ENCODE measurements around the gene CUL9. TPM values are rescaled to one million over a fixed set of nuclear protein-coding genes. Genes with fewer than 3 reads are reported as not detected.

Gene CUL9
- total RNA-seq, 1 experiment from 2014 or later: 39.6 TPM

DNA sequence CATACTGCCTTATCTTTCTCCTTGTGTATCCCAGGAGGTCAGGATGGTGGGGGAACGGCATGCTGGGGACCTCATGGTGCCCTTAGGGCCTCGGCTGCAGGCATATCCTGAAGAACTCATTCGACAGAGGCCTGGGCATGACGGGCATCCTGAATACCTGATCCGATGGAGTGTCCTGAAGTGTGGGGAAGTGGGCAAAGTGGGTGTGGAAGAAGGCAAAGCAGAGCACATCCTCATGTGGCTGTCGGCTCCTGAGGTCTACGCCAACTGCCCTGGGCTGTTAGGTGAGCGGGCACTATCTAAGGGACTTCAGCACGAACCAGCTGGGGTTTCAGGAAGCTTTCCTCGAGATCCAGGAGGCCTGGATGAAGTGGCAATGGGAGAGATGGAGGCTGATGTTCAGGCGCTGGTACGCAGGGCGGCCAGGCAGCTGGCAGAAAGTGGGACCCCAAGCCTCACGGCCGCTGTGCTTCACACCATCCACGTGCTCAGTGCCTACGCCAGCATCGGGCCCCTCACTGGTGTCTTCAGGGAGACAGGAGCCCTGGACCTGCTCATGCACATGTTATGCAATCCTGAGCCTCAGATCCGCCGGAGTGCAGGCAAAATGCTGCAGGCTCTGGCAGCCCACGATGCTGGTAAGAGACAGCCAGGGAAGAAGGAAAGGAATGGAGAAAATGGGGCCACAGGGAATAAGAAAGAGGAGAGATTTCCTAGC lies 2.4 kb downstream of the CUL9 start:
- Mint-ChIP-seq H3K9me3 (ENCODE audit: unreplicated experiment) (no peaks in the 10 kb centered on the region), H3K27ac (ENCODE audit: low read depth, unreplicated experiment) (peak overlapping the region; percentile 65), H3K36me3 (ENCODE audit: insufficient read depth, unreplicated experiment) (peaks cover 61% of the 10 kb centered on the region), H3K4me3 (ENCODE audit: unreplicated experiment) (peak overlapping the region; percentile 85), H3K27me3 (ENCODE audit: insufficient read depth, unreplicated experiment) (no peaks in the 10 kb centered on the region), H3K4me1 (ENCODE audit: insufficient read depth, unreplicated experiment) (peaks cover 45% of the 10 kb centered on the region)
- DNase-seq (ENCODE audit: unreplicated experiment): no peak
- no TSS peak for BruUV-seq (replicated peaks)
- intact Hi-C loops (cut with micrococcal nuclease): no loop called here
- ChIA-PET POLR2A (interaction anchor here (0.6 to 1.5 kb wide), 3 partner anchors 9 to 445 kb away, joined by 3 to 4 read pairs (median 4); partner anchors contain the start of gene GTPBP2), CTCF (no interaction called here)
- no peak for TF ChIP-seq CTCF (IDR thresholded peaks at IDR 0.05; ENCODE audit: unreplicated experiment)

- no peak for DNase-seq (ENCODE audit: unreplicated experiment)
- peaks cover 45% of the 10 kb centered on the region for H3K4me1 Mint-ChIP-seq (ENCODE audit: insufficient read depth, unreplicated experiment)
- CTCF ChIA-PET: interaction anchor here (0.5 kb wide), 1 partner anchor 108 kb away, joined by 3 read pairs; no protein-coding TSS in a partner anchor
- no TSS peak for BruUV-seq (replicated peaks)
- intact Hi-C loops (cut with micrococcal nuclease): no loop called here
- no peak for TF ChIP-seq CTCF (IDR thresholded peaks at IDR 0.05; ENCODE audit: unreplicated experiment)
- H3K27me3 Mint-ChIP-seq (ENCODE audit: insufficient read depth, unreplicated experiment): no peaks in the 10 kb centered on the region
- peaks cover 56% of the 10 kb centered on the region for H3K36me3 Mint-ChIP-seq (ENCODE audit: insufficient read depth, unreplicated experiment)
- peak overlapping the region; percentile 65 for H3K27ac Mint-ChIP-seq (ENCODE audit: low read depth, unreplicated experiment)
- no peaks in the 10 kb centered on the region for H3K9me3 Mint-ChIP-seq (ENCODE audit: unreplicated experiment)
- POLR2A ChIA-PET: interaction anchor here (1.5 kb wide), 1 partner anchor 10 kb away, joined by 4 read pairs; no protein-coding TSS in a partner anchor
- no peak overlapping the region for H3K4me3 Mint-ChIP-seq (ENCODE audit: unreplicated experiment)
Measured at GRCh38 chr6:43185391-43185985, 3.5 kb downstream of the CUL9 start.

DNA sequence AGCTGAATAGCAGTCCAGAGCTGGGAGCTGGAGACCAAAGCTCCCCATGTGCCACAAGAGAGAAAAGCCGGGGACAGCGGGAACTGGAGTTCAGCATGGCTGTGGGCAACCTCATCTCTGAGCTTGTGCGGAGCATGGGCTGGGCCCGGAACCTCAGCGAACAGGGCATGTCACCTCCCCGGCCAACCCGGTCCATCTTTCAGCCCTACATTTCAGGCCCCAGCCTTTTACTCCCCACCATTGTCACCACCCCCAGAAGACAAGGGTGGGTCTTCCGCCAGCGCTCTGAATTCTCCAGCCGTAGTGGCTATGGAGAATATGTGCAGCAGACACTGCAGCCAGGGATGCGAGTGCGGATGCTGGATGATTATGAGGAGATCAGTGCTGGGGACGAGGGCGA lies 4.0 kb downstream of the CUL9 start:
- no peaks in the 10 kb centered on the region for H3K9me3 Mint-ChIP-seq (ENCODE audit: unreplicated experiment)
- BruUV-seq (replicated peaks): no TSS peak
- DNase-seq (ENCODE audit: unreplicated experiment): no peak
- H3K4me1 Mint-ChIP-seq (ENCODE audit: insufficient read depth, unreplicated experiment): peaks cover 42% of the 10 kb centered on the region
- H3K27ac Mint-ChIP-seq (ENCODE audit: low read depth, unreplicated experiment): no peak overlapping the region
- H3K36me3 Mint-ChIP-seq (ENCODE audit: insufficient read depth, unreplicated experiment): peaks cover 50% of the 10 kb centered on the region
- no peaks in the 10 kb centered on the region for H3K27me3 Mint-ChIP-seq (ENCODE audit: insufficient read depth, unreplicated experiment)
- TF ChIP-seq CTCF (IDR thresholded peaks at IDR 0.05; ENCODE audit: unreplicated experiment): no peak
- ChIA-PET POLR2A (interaction anchor here (1.5 kb wide), 1 partner anchor 11 kb away, joined by 4 read pairs; no protein-coding TSS in a partner anchor), CTCF (no interaction called here)
- H3K4me3 Mint-ChIP-seq (ENCODE audit: unreplicated experiment): no peak overlapping the region
- intact Hi-C loops (cut with micrococcal nuclease): no loop called here

DNA sequence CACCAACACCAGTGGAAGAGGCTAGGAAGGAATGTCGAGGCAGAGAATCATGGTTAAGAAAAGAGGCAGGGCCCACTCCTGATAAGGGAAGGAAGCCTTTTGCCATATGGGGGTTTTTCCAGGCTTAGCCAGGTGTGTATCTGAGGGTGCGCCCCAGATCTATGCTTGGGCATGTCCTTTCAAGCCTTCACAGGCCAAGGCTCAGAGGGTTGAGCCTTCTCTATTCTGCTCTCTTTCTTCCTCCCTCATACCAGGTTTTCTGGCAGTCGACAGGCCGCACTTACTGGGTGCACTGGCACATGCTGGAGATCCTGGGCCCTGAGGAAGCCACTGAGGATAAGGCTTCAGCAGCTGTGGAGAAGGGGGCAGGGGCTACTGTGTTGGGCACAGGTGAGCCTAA lies 4.7 kb downstream of the CUL9 start:
- ChIA-PET CTCF (no interaction called here), POLR2A (no interaction called here)
- no peaks in the 10 kb centered on the region for H3K27me3 Mint-ChIP-seq (ENCODE audit: insufficient read depth, unreplicated experiment)
- peaks cover 36% of the 10 kb centered on the region for H3K4me1 Mint-ChIP-seq (ENCODE audit: insufficient read depth, unreplicated experiment)
- H3K27ac Mint-ChIP-seq (ENCODE audit: low read depth, unreplicated experiment): no peak overlapping the region
- H3K36me3 Mint-ChIP-seq (ENCODE audit: insufficient read depth, unreplicated experiment): peaks cover 46% of the 10 kb centered on the region
- H3K4me3 Mint-ChIP-seq (ENCODE audit: unreplicated experiment): no peak overlapping the region
- no peak for DNase-seq (ENCODE audit: unreplicated experiment)
- no peak for TF ChIP-seq CTCF (IDR thresholded peaks at IDR 0.05; ENCODE audit: unreplicated experiment)
- intact Hi-C loops (cut with micrococcal nuclease): no loop called here
- no peaks in the 10 kb centered on the region for H3K9me3 Mint-ChIP-seq (ENCODE audit: unreplicated experiment)
- BruUV-seq (replicated peaks): no TSS peak
